GDM1 (cell line): Measurements from ENCODE around the gene TUBAL3.
"Not testable (repeated sequence)": the region's sequence is repeated elsewhere in the genome, so short reads cannot be mapped to it uniquely, and the experiment has no call there.

ENCODE experiments used
- DNase-seq: peaks from one replicate; lab custom pipeline; 2025; lab: John Stamatoyannopoulos, UW

The TUBAL3 gene

GRCh38 chr10:5379202-5379601, 25.4 kb downstream of the TUBAL3 start:
- not testable (repeated sequence) for DNase-seq

- no peak for DNase-seq
These were observed 28.2 kb downstream of the TUBAL3 start for GRCh38 chr10:5376450-5376849.

GRCh38 chr10:5373891-5374611, 30.6 kb downstream of the TUBAL3 start:
- no peak for DNase-seq

GRCh38 chr10:5373307-5373706, 31.3 kb downstream of the TUBAL3 start:
- no peak for DNase-seq

GRCh38 chr10:5370493-5371352, 33.9 kb downstream of the TUBAL3 start:
- DNase-seq: no peak

GRCh38 chr10:5369362-5370158, 35.1 kb downstream of the TUBAL3 start:
- DNase-seq: no peak

- DNase-seq: no peak
These were observed 38.7 kb downstream of the TUBAL3 start for GRCh38 chr10:5365928-5366327.

GRCh38 chr10:5364890-5365338, 39.7 kb downstream of the TUBAL3 start, which contains the start of gene UCN3:
UCN3 (plus strand) TSS chr10:5364966; CDS start chr10:5373721, 8,755 bp downstream.
- no peak for DNase-seq

- DNase-seq: no peak
These were observed 40.3 kb downstream of the TUBAL3 start for GRCh38 chr10:5364374-5364773.

GRCh38 chr10:5362873-5363272, 41.8 kb downstream of the TUBAL3 start:
- DNase-seq: no peak

- DNase-seq: no peak
These were observed 42.7 kb downstream of the TUBAL3 start for GRCh38 chr10:5361966-5362365.

- DNase-seq: no peak
These were observed 44.2 kb downstream of the TUBAL3 start for GRCh38 chr10:5360318-5360915.

GRCh38 chr10:5356302-5356763, 48.3 kb downstream of the TUBAL3 start:
- no peak for DNase-seq

- no peak for DNase-seq
These were observed 48.9 kb downstream of the TUBAL3 start for GRCh38 chr10:5355594-5356301.

GRCh38 chr10:5354068-5354467, 50.6 kb downstream of the TUBAL3 start:
- no peak for DNase-seq

GRCh38 chr10:5349362-5349761, 55.3 kb downstream of the TUBAL3 start:
- DNase-seq: no peak

GRCh38 chr10:5346881-5347280, 57.7 kb downstream of the TUBAL3 start:
- no peak for DNase-seq

- no peak for DNase-seq
These were observed 59.9 kb downstream of the TUBAL3 start for GRCh38 chr10:5344746-5345145.

GRCh38 chr10:5343979-5344378, 60.6 kb downstream of the TUBAL3 start:
- no peak for DNase-seq

- no peak for DNase-seq
These were observed 61.1 kb downstream of the TUBAL3 start for GRCh38 chr10:5343561-5343960.
